Measurements from ENCODE around the gene ZNF813. TPM values are rescaled to one million over a fixed set of nuclear protein-coding genes. Genes with fewer than 3 reads are reported as not detected.
"Not testable (repeated sequence)": the region's sequence is repeated elsewhere in the genome, so short reads cannot be mapped to it uniquely, and the experiment has no call there.

The ZNF813 gene
- total and polyA plus RNA-seq, 2 experiments from 2014 or later: 2.8 to 8.6 TPM

- Histone ChIP-seq H3K27me3 (no peaks in the 10 kb centered on the region), H3K4me3 (no peak overlapping the region), H3K36me3 (replicated peaks; ENCODE audit: insufficient read depth, low read depth) (no peaks in the 10 kb centered on the region), H3K9me3 (ENCODE audit: low read depth) (peaks cover 21% of the 10 kb centered on the region), H2AFZ (no peak overlapping the region), H3K9me2 (replicated peaks; ENCODE audit: insufficient read depth) (no peaks in the 10 kb centered on the region), H3K4me1 (ENCODE audit: insufficient read depth) (no peaks in the 10 kb centered on the region), H3K4me2 (no peak overlapping the region), H3K79me2 (peaks cover 3% of the 10 kb centered on the region), H3K27ac (no peak overlapping the region), H4K20me1 (ENCODE audit: insufficient read depth, poor library complexity, severe bottlenecking) (no peaks in the 10 kb centered on the region)
- no peak for DNase-seq (ENCODE audit: low spot score)
- 79% methylated on average over 8 of the region's 8 CpGs for WGBS (ENCODE audit: low lambda C conversion rate, missing lambda C conversion rate)
- TF ChIP-seq, protein P1, sequence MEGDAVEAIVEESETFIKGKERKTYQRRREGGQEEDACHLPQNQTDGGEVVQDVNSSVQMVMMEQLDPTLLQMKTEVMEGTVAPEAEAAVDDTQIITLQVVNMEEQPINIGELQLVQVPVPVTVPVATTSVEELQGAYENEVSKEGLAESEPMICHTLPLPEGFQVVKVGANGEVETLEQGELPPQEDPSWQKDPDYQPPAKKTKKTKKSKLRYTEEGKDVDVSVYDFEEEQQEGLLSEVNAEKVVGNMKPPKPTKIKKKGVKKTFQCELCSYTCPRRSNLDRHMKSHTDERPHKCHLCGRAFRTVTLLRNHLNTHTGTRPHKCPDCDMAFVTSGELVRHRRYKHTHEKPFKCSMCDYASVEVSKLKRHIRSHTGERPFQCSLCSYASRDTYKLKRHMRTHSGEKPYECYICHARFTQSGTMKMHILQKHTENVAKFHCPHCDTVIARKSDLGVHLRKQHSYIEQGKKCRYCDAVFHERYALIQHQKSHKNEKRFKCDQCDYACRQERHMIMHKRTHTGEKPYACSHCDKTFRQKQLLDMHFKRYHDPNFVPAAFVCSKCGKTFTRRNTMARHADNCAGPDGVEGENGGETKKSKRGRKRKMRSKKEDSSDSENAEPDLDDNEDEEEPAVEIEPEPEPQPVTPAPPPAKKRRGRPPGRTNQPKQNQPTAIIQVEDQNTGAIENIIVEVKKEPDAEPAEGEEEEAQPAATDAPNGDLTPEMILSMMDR (IDR thresholded peaks at IDR 0.05; ENCODE audit: poor library complexity): no peak
- no peak for TF ChIP-seq EZH2 (IDR thresholded peaks at IDR 0.05; ENCODE audit: borderline replicate concordance)
- no peak for TF ChIP-seq EZH2phosphoT487 (IDR thresholded peaks at IDR 0.05; ENCODE audit: low read depth, severe bottlenecking, unreplicated experiment)
These were observed 17.8 kb downstream of the ZNF813 start for GRCh38 chr19:53485046-53486004.

DNA sequence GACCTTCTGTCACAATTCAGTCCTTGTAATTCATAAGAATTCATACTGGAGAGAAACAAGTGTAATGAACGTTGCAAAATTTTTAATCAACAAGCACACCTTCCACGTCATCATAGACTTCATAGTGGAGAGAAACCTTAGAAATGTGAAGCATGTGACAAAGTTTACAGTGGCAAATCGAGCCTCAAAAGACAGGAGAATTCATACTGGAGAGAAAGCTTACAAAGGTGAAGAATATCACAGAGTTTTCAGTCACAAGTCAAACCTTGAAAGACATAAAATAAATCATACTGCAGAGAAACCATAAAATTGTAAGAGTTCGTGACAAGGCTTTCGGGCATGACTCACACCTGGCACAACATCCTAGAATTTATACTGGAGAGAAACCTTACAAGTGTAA, 24.6 kb downstream of the ZNF813 start:
- Histone ChIP-seq H3K4me2 (no peak overlapping the region), H3K27me3 (no peaks in the 10 kb centered on the region), H2AFZ (no peak overlapping the region), H3K36me3 (replicated peaks; ENCODE audit: insufficient read depth, low read depth) (peaks cover 21% of the 10 kb centered on the region), H3K9me3 (ENCODE audit: low read depth) (peaks cover 30% of the 10 kb centered on the region), H3K4me3 (no peak overlapping the region), H4K20me1 (ENCODE audit: insufficient read depth, poor library complexity, severe bottlenecking) (no peaks in the 10 kb centered on the region), H3K4me1 (ENCODE audit: insufficient read depth) (no peaks in the 10 kb centered on the region), H3K79me2 (no peaks in the 10 kb centered on the region), H3K27ac (no peak overlapping the region), H3K9me2 (replicated peaks; ENCODE audit: insufficient read depth) (no peaks in the 10 kb centered on the region)
- no peak for DNase-seq (ENCODE audit: low spot score)
- TF ChIP-seq EZH2phosphoT487 (IDR thresholded peaks at IDR 0.05; ENCODE audit: low read depth, severe bottlenecking, unreplicated experiment) (no peak), EZH2 (IDR thresholded peaks at IDR 0.05; ENCODE audit: borderline replicate concordance) (no peak)
- TF ChIP-seq, protein P1 (IDR thresholded peaks at IDR 0.05; ENCODE audit: poor library complexity): no peak
- WGBS (ENCODE audit: low lambda C conversion rate, missing lambda C conversion rate): 98% methylated on average over 5 of the region's 5 CpGs

- peak overlapping the region; percentile 55 for H3K4me2 ChIP-seq
- DNase-seq (ENCODE audit: low spot score): peak; percentile 59
- H3K9me2 ChIP-seq (replicated peaks; ENCODE audit: insufficient read depth); H4K20me1 ChIP-seq (ENCODE audit: insufficient read depth, poor library complexity, severe bottlenecking); H2AFZ ChIP-seq; H3K79me2 ChIP-seq; H3K9me3 ChIP-seq (ENCODE audit: low read depth); H3K36me3 ChIP-seq (replicated peaks; ENCODE audit: insufficient read depth, low read depth); H3K4me3 ChIP-seq; H3K4me1 ChIP-seq (ENCODE audit: insufficient read depth); H3K27me3 ChIP-seq: not testable (repeated sequence)
- WGBS (ENCODE audit: low lambda C conversion rate, missing lambda C conversion rate): 23% methylated on average over 11 of the region's 11 CpGs
- H3K27ac ChIP-seq: peak overlapping the region; percentile 90
These were observed 29.9 kb downstream of the ZNF813 start for GRCh38 chr19:53497311-53498023.

DNA sequence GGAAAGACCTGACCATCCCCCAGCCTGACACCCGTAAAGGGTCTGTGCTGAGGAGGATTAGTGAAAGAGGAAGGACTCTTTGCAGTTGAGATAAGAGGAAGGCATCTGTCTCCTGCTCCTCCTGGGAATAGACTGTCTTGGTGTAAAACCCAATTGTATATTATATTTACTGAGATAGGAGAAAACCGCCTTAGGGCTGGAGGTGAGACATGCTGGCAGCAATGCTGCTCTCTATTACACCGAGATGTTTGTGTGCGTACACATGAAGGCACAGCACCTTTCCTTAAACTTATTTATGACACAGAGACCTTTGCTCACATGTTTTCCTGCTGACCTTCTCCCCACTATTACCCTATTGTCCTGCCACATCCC, 30.5 kb downstream of the ZNF813 start:
- not testable (repeated sequence) for H3K79me2 ChIP-seq; H2AFZ ChIP-seq; H3K36me3 ChIP-seq (replicated peaks; ENCODE audit: insufficient read depth, low read depth); H3K27me3 ChIP-seq; H3K4me1 ChIP-seq (ENCODE audit: insufficient read depth); H3K9me2 ChIP-seq (replicated peaks; ENCODE audit: insufficient read depth); H4K20me1 ChIP-seq (ENCODE audit: insufficient read depth, poor library complexity, severe bottlenecking); DNase-seq (ENCODE audit: low spot score); H3K4me3 ChIP-seq; H3K9me3 ChIP-seq (ENCODE audit: low read depth)
- Histone ChIP-seq H3K4me2 (peak overlapping the region; percentile 55), H3K27ac (peak overlapping the region; percentile 90)
- 27% methylated on average over 4 of the region's 4 CpGs for WGBS (ENCODE audit: low lambda C conversion rate, missing lambda C conversion rate)

- H2AFZ ChIP-seq; H4K20me1 ChIP-seq (ENCODE audit: insufficient read depth, poor library complexity, severe bottlenecking); H3K4me3 ChIP-seq; H3K36me3 ChIP-seq (replicated peaks; ENCODE audit: insufficient read depth, low read depth); H3K9me3 ChIP-seq (ENCODE audit: low read depth); H3K27me3 ChIP-seq; H3K79me2 ChIP-seq; H3K9me2 ChIP-seq (replicated peaks; ENCODE audit: insufficient read depth); DNase-seq (ENCODE audit: low spot score): not testable (repeated sequence)
- peak overlapping the region; percentile 46 for H3K27ac ChIP-seq
- peak overlapping the region; percentile 64 for H3K4me2 ChIP-seq
- peaks cover 22% of the 10 kb centered on the region for H3K4me1 ChIP-seq (ENCODE audit: insufficient read depth)
- WGBS (ENCODE audit: low lambda C conversion rate, missing lambda C conversion rate): 45% methylated on average over 7 of the region's 7 CpGs
These were observed 35.6 kb downstream of the ZNF813 start for GRCh38 chr19:53503151-53503550.

DNA sequence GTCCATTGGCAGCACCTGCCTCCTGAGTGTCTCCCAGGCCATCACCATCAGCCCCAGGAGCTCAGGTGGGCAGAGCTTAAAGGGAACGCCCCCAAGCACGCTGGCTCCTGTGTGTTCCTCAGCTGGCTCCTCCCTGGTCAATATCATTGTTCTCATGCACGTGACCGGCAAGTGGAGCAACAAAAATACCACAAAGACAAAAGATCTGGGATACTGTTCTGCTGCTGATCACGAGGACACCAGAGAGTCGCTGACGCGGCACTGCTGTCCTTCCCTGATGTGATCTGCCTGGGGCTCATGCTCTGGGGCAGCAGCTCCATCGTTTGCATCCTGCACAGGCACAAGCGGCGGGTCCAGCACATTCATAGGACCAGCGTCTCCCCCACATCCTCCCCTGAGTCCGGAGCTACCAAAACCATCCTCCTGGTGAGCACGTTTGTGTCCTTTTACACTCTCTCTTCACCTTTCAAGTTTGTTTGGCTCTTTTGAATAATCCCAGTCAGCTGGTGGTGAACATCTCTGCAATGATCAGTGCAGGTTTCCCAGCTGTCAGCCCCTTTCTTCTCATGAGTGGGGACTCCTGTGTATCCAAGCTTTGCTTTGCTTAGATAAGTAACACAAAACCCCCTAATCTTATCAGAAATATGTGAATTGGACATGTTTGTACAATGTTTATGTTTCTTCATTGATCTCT, 36.3 kb downstream of the ZNF813 start:
- H3K36me3 ChIP-seq (replicated peaks; ENCODE audit: insufficient read depth, low read depth); H3K9me2 ChIP-seq (replicated peaks; ENCODE audit: insufficient read depth); H3K27ac ChIP-seq; H3K4me3 ChIP-seq; H3K4me2 ChIP-seq; H3K79me2 ChIP-seq; H4K20me1 ChIP-seq (ENCODE audit: insufficient read depth, poor library complexity, severe bottlenecking); H2AFZ ChIP-seq; DNase-seq (ENCODE audit: low spot score); H3K9me3 ChIP-seq (ENCODE audit: low read depth); H3K27me3 ChIP-seq: not testable (repeated sequence)
- WGBS (ENCODE audit: low lambda C conversion rate, missing lambda C conversion rate): 10% methylated on average over 8 of the region's 14 CpGs
- H3K4me1 ChIP-seq (ENCODE audit: insufficient read depth): peaks cover 22% of the 10 kb centered on the region
